ENCODE measurements around the gene CLEC20A.

DNA sequence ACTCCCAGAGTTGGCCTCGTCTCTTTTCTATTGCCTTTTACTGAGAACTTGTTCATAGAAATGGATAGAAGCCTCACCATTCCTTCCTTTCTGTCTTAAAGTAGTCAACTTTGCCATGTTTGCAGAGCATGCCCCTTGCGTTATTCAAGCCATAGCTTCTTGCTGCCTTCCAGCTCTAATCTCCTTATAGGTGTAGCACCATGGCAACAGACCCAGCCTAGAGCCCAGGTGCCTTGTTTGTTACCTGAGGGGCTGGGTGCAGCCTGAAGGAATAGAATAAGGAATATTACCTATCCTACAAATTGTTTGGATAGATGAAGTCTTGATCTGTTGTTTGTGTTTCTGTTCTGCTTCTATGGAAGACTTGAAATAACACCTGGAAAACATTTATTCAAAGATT is 59.9 kb downstream of the CLEC20A start:
- no peak for TF ChIP-seq POLR2AphosphoS5 (IDR thresholded peaks at IDR 0.05; ENCODE audit: low read depth, low read length)
- no peak for TF ChIP-seq TAF1 (IDR thresholded peaks at IDR 0.05; ENCODE audit: borderline replicate concordance, low read depth, low read length)
- TF ChIP-seq POLR2A (IDR thresholded peaks at IDR 0.05; ENCODE audit: low read depth, low read length) = no peak

Measured in GM12892 (cell line).